Middle frontal gyrus (tissue), 1 donor: ENCODE results near the gene TTC21B.

Source experiments
- DNase-seq: peaks from one replicate; pipeline ENCODE4 v3.0.0-alpha.2; 2015; ENCODE audit warnings: low spot score; ENCODE audit errors: extremely low spot score

TTC21B gene

GRCh38 chr2:165924946-165925345 is 28.6 kb downstream of the TTC21B start:
- DNase-seq: no peak

GRCh38 chr2:165920748-165921147 is 32.8 kb downstream of the TTC21B start:
- DNase-seq: no peak

- no peak for DNase-seq
Observed at GRCh38 chr2:165913636-165914035, 39.9 kb downstream of the TTC21B start.

- DNase-seq: no peak
Observed at GRCh38 chr2:165911981-165912380, 41.6 kb downstream of the TTC21B start.

GRCh38 chr2:165911231-165911630 is 42.3 kb downstream of the TTC21B start:
- DNase-seq: no peak

- no peak for DNase-seq
Observed at GRCh38 chr2:165909466-165909865, 44.1 kb downstream of the TTC21B start.

GRCh38 chr2:165905854-165906253 is 47.7 kb downstream of the TTC21B start:
- no peak for DNase-seq

GRCh38 chr2:165905269-165905668 is 48.3 kb downstream of the TTC21B start:
- DNase-seq: no peak

GRCh38 chr2:165904432-165904831 is 49.1 kb downstream of the TTC21B start:
- no peak for DNase-seq

- no peak for DNase-seq
Observed at GRCh38 chr2:165903406-165903805, 50.2 kb downstream of the TTC21B start.

GRCh38 chr2:165902934-165903333 is 50.6 kb downstream of the TTC21B start:
- DNase-seq: no peak

- DNase-seq: no peak
Observed at GRCh38 chr2:165901620-165902298, 51.8 kb downstream of the TTC21B start.

GRCh38 chr2:165899311-165899710 is 54.3 kb downstream of the TTC21B start:
- no peak for DNase-seq

- no peak for DNase-seq
Observed at GRCh38 chr2:165898381-165898780, 55.2 kb downstream of the TTC21B start.

GRCh38 chr2:165897726-165898125 is 55.9 kb downstream of the TTC21B start:
- DNase-seq: no peak

GRCh38 chr2:165897074-165897473 is 56.5 kb downstream of the TTC21B start:
- DNase-seq: no peak

GRCh38 chr2:165895974-165896373 is 57.6 kb downstream of the TTC21B start:
- DNase-seq: no peak

- no peak for DNase-seq
Observed at GRCh38 chr2:165893556-165893955, 60.0 kb downstream of the TTC21B start.

- no peak for DNase-seq
Observed at GRCh38 chr2:165892526-165892925, 61.0 kb downstream of the TTC21B start.

- no peak for DNase-seq
Observed at GRCh38 chr2:165891943-165892342, 61.6 kb downstream of the TTC21B start.

- no peak for DNase-seq
Observed at GRCh38 chr2:165891345-165891744, 62.2 kb downstream of the TTC21B start.

GRCh38 chr2:165889798-165890197 is 63.8 kb downstream of the TTC21B start:
- no peak for DNase-seq

- no peak for DNase-seq
Observed at GRCh38 chr2:165889158-165889557, 64.4 kb downstream of the TTC21B start.

- DNase-seq: no peak
Observed at GRCh38 chr2:165888171-165888570, 65.4 kb downstream of the TTC21B start.
